HG02610 (cell line): Measurements from ENCODE around the gene ZNF263.
"Not testable (repeated sequence)": the region's sequence is repeated elsewhere in the genome, so short reads cannot be mapped to it uniquely, and the experiment has no call there.

Experiments
- ATAC-seq: cut with Tn5 transposase; IDR thresholded peaks from one replicate; pipeline ENCODE4 v1.9.1; 2021; ENCODE audit warnings: mild to moderate bottlenecking, moderate library complexity; ENCODE audit not compliant: unreplicated experiment

ZNF263 gene

GRCh38 chr16:3266873-3267537, 16.3 kb upstream of the ZNF263 start:
- no peak for ATAC-seq

GRCh38 chr16:3268294-3268693, 15.0 kb upstream of the ZNF263 start:
- no peak for ATAC-seq

GRCh38 chr16:3270718-3271117, 12.6 kb upstream of the ZNF263 start:
- ATAC-seq: not testable (repeated sequence)

DNA sequence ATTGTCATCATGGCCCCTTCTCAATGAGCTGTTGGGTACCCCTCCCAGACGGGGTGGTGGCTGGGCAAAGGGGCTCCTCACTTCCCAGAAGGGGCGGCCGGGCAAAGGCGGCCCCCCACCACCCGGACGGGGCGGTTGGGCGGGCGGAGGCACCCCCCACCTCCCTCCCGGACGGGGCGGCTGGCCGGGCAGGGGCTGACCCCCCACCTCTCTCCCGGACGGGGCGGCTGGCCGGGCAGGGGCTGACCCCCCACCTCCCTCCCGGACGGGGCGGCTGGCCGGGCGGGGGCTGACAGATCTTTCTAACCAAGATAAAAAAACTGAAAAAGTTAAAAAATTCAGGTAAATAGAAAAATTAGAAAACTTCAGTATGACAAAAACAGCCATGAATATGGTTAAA, 12.0 kb upstream of the ZNF263 start:
- ATAC-seq: not testable (repeated sequence)

GRCh38 chr16:3274490-3274889, 8.8 kb upstream of the ZNF263 start:
- no peak for ATAC-seq

- no peak for ATAC-seq
Observed at GRCh38 chr16:3274947-3275346, 8.3 kb upstream of the ZNF263 start.

GRCh38 chr16:3276679-3277078, 6.6 kb upstream of the ZNF263 start:
- ATAC-seq: no peak

DNA sequence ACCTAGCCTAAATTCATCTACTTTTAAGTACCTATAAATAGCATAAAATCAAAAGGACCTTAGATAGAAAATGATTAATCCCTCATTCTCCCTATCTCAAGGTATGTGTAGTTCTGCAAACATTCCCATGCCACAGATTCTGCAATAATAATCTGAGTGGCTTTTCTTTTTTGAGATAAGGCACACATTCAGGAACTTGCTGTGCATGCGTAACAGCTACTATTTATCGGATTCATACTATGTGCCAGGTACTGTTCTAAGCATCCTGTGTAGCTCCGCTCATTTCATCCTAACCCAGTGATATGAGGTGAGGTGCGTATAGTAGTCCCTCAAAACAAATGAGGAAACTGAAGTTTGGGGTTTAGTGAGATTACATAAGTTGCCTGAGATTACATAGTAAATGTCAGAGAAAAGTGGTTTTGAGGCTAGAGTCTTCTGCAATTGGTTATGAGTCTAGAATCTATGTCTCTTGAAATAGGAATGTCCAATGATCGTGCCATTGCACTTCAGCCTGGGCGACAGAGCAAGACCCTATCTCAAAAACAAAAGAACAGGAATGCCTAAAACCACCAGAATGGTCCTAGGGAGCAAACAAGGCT, 2.0 kb upstream of the ZNF263 start:
- ATAC-seq: no peak

DNA sequence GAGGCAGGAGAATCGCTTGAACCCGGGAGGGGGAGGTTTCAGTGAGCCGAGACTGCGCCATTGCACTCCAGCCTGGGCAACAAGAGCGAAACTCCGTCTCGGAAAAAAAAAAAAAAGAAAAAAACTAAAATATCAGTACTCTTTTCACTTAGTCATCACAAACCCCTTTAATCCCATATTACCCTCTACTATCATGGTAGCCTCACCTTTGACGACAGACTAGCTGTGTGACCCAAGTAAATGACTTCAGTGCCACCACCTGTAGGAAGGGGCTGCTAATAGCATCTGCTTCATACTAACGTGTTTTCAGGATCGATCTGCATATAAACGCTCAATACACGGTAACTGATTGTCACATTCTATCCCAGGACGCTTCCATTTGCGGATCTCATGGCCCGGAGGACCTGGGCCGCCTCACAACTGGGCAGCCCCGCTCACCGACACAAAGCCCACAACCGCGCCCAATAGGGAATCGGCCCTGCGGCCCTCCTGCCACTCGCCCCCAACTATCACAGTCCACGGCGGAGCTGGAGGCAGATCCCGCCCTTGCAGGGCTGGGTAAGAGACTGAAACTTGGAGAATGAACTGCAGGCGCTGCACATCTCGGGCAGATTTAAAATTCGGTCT, 1.1 kb upstream of the ZNF263 start:
- peak; percentile 23 for ATAC-seq

GRCh38 chr16:3283543-3284447, 504 bp downstream of the ZNF263 start:
- ATAC-seq: no peak

GRCh38 chr16:3285131-3285530, 1.8 kb downstream of the ZNF263 start:
- no peak for ATAC-seq

GRCh38 chr16:3289998-3290673, 6.8 kb downstream of the ZNF263 start:
- ATAC-seq: no peak

- ATAC-seq: no peak
Observed at GRCh38 chr16:3292604-3293003, 9.3 kb downstream of the ZNF263 start.

GRCh38 chr16:3295209-3295608, 11.9 kb downstream of the ZNF263 start:
- ATAC-seq: no peak

GRCh38 chr16:3295783-3296182, 12.5 kb downstream of the ZNF263 start:
- no peak for ATAC-seq

- no peak for ATAC-seq
Observed at GRCh38 chr16:3304370-3304769, 21.1 kb downstream of the ZNF263 start.

DNA sequence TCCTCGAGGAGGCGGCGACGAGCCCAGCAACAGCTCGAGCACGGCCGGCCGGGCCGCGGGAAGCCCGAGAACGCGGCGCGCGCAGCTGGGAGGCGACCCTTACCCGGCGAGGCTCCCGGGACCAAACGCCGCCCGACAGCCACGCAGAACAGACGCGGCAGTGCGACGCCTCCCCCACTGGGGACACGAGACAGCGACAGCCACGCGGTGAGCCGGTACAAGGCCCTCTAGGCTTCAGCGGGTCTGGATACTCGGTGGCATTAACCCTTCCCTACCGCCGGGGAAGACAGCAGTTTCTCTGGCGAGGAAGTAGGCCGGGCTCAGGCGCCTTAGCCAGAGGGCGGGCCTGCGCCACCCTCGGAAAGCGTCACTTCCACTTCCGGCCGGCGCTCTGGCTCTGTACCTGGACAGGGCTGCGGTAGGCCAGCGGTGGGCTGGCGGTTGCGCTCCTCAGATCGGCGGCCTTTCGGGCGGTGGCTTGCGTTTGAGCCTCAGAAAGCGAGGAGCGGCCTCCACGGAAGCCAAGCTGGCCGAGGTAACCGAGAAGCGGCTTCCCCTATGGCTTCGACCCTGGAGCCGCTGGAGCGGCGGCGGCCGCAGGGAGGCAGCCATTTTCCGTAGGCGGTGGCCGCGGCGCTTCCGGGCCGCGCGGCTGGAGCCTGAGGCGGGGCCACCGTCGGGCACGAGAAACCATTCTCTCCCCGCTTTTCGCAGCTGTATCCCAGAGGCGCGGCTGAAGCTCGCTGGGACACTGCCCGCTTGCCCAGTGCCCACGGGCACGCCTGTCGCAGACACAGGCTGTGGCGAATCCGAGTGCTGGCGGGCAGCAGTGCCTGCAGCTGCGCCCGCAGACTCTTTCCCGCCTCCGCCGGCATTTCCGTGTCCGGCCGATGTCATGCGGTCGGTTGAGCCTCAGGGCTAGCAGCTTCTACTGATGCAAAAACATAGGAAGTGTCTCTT, 22.1 kb downstream of the ZNF263 start, which contains the start of the genes TIGD7 and ZNF75A:
TIGD7 (minus strand) TSS at position 322 of the 960 bp plus-strand sequence. CDS start 4,816 bp downstream, outside the sequence.
ZNF75A (plus strand) TSS at position 389 of the 960 bp plus-strand sequence. CDS start 2,932 bp downstream, outside the sequence.
- peak; percentile 96 for ATAC-seq

- no peak for ATAC-seq
Observed at GRCh38 chr16:3306078-3306477, 22.8 kb downstream of the ZNF263 start.

GRCh38 chr16:3311496-3311895, 28.2 kb downstream of the ZNF263 start:
- no peak for ATAC-seq
